GM19023 (cell line): ENCODE measurements around the gene RBFOX2.

Experiments used
- ATAC-seq: cut with Tn5 transposase; IDR thresholded peaks from one replicate; pipeline ENCODE4 v1.9.1; 2021; ENCODE audit warnings: mild to moderate bottlenecking, moderate library complexity; ENCODE audit not compliant: unreplicated experiment

Gene RBFOX2

DNA sequence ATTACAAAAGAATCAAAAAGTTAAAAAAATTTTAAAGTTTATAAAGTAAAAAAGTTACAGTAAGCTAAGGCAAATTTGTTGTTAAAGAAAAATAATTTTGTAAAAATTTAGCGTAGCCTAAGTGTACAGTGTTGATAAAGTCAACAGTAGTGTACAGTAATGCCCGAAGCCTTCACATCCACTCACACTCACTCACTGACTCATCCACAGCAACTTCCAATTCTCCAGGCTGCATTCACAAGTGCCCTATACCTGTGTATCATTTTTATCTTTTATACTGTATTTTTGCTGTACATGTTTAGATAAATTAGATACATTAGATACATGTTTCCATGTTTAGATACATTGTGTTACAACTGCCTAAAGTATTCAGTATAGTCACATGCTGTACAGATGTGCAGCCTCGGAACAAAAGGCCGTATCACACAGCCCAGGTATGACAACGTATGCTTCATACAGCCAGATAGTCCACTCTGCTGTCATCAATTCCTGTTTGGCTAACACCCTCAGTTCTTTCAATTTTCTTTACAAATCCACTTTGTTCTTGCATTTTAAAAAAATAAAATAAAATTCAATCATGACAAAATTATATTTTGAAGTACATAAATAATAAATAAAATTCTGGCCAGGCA is 80.7 kb downstream of the RBFOX2 start:
- ATAC-seq = no peak

DNA sequence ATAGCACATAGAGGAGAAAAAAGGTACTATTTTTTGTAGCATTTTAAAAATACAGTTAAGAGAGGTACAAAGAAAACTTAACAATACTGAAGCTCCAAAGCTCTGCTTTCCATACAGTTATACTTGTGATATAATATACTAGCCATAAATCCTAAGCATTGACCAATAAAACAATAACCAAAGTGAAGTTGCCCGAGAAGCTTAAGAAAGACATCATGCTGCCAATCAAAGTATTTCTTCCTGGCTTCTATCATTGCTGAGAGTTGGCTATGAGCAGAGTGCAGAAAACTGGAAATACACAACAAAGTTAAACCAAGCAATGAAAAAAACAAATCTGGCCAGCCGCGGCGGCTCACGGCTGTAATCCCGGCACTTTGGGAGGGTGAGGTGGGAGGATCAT is 84.2 kb downstream of the RBFOX2 start:
- ATAC-seq = no peak

DNA sequence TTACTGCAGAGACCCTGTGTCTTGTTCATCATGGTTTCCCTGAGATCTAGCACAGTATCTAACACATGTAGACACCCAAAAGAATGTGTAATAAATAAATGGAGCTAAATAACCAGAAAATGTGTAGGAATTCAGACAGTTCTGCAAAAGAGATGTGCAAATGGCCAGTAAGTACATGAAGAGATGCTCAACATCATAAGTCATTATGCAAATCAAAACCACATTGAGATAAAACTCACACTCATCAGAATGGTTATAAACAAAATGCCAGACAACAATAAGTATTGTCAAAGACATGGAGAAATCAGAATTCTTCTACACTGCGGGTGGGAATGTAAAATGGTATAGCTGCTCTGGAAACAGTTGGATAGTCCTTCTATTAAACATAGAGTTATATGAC is 88.5 kb downstream of the RBFOX2 start:
- no peak for ATAC-seq

DNA sequence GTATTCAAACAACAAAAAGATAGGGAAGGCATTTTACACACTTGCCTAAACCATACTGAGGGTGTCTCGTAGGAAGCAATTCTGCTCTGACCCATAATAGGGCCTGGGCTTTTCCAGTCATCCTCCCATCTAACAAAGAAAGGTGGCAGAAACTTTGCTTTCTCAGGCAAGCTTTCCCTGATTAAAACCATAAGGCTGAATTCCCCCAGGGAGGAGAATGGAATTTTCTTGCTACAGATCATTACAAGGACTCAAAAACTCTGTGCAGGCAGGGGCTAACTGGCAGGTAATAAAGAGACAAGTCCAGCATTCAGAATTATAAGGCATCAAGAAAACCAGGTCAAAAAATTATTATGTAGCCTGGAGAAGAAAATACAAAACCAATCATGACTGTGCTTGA is 90.4 kb downstream of the RBFOX2 start:
- no peak for ATAC-seq

DNA sequence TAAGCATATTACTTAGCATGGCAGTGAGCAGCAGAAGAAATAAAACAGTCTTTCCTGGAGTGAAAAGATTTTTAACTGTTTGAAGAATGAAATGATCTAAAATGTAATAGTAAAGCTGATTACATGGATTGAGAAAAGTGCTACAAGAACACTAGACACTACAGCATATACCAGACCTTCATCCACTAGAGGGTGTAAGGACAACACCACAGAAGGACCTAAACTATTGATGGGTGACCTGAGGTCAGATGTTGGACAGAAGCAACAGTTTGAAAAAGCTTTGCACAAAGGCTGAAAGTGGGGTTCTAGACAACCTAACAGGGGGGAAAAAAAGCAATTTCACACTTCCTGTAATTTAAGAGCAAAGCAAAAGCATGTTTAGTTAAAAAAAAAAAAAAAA is 97.7 kb downstream of the RBFOX2 start:
- ATAC-seq = no peak

DNA sequence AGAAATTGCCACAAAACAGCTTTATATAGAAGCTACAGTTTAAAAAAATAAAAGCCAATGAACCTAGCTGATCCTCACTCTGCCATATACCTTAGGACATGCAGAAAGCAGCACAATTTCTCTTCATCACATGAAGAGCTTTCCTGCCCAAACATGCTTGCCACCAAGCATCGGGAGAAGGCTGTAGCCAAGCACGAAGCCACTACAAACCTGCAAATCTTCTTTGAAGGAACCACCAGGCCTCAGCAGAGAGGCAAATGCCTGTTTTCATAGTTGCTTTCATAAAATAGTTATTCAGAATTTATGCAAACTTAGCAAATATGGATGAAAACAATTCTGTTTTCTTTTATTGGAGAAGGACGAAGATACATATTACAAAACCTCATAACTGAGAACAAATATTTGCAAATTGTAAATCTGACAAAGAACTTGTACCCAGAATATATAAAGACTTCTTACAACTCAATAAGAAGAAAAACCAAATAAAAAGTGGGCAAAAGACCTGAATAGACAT is 100.3 kb downstream of the RBFOX2 start:
- no peak for ATAC-seq

DNA sequence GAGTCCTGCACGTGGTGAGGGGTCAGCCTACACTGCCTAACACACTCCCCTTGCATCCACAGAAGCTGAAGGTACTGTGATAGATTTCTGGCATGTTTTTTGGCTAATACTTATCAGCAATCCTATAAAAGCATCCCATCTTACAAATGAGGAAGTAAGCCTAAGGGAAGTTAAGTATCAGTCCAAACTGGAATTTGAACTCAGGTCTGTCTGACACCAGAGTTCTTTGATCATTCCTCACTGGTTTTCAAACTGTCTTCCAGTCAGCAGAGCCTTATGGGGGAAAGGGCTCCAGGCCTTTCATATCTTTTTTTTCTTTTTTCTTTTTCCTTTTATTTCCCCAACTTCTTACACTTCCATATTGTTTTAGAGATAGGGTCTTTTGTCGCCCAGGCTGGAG is 105.6 kb downstream of the RBFOX2 start:
- no peak for ATAC-seq

DNA sequence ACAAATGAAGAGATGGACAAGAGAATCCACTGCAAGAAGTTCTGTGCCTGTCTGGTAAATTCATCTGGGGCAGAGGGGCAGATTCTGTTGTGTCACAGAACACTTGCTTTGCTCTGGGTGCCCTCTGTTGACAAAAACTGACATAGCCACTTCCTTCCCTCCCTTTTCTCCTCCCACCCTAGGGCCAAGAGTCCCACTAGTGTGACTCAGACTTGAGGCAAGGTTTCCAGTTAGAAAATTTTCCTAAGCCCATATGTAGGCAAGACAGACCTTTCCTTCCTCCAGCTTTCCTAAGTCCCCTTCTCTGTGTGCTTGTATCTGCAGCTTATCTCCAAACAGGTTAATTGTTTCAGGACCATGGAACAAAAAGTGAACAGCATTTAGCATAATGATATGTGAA is 106.8 kb downstream of the RBFOX2 start:
- no peak for ATAC-seq

DNA sequence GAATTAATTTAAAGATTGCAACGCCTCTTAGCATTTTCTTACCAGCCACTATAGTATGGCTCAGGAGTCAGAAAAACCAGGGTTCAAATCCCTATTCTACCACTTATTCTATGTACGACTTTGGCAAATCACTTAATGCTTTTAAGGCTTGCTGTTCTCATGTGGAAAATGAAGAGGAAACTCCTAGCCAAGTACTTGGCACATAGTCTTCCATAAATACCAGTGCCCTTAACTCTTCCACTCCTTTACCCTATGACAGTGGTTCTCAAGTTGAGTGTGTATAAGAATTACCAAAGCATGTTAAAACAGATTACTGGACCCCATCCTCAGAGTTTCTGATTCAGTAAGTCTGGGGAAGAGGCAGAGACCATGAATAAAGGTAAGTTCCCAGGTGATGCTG is 107.6 kb downstream of the RBFOX2 start:
- no peak for ATAC-seq

DNA sequence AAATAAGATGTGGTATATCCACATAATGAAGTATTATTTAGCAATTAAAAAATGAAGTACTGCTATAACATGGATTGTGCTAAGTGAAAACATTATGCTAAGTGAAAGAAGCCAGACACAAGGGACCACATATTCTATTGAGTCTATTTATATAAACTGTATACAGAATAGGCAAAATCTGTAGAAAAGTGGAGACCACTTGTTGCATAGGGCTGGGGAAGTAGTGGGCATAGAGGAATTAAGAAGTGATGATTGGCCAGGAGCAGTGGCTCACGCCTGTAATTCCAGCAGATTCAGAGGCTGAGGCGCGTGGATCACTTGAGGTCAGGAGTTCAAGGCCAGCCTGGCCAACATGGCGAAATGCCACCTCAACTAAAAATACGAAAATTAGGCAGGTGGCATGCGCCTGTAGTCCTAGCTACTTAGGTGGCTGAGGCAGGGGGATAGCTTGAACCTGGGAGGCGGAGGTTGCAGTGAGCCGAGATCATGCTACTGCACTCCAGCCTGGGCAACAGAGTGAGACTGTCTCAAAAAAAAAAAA is 109.6 kb downstream of the RBFOX2 start:
- ATAC-seq = no peak

DNA sequence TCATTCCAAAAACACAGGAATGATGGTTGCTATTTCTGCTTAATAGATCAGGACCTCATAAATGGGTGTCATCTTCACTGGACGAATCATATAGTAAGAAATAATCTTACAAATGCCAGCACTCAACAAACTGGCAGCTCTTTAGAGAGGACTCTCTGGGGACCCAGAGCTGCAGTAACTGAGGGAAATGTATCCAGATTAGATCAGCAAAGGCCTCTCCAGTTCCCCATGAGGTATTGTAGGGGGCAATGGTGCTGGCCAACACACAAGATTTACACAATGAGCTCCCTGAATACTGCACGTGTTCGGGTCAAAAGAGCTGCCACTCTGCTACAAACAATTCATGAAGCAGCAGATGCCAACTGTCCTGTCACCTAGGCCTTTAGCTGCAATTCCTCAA is 110.2 kb downstream of the RBFOX2 start:
- ATAC-seq = no peak

DNA sequence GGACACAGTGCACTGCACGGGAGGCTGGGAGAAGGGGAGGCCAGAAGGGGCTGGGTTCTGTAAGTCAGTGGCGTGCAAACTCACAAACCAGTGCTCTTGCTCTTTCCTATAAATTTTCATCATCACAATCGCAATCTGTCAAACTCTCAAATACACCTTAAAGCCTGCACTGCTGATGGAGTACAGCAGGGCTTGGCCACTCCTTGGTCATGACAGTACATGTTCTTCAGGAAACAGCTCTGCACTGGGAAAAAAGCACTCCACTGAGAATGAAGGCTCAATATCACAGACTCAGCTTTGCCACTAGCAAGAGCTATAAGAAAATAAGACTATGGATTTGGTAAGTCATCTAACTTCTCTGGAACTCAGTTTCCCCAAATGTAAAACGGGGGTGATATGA is 111.0 kb downstream of the RBFOX2 start:
- ATAC-seq = no peak

DNA sequence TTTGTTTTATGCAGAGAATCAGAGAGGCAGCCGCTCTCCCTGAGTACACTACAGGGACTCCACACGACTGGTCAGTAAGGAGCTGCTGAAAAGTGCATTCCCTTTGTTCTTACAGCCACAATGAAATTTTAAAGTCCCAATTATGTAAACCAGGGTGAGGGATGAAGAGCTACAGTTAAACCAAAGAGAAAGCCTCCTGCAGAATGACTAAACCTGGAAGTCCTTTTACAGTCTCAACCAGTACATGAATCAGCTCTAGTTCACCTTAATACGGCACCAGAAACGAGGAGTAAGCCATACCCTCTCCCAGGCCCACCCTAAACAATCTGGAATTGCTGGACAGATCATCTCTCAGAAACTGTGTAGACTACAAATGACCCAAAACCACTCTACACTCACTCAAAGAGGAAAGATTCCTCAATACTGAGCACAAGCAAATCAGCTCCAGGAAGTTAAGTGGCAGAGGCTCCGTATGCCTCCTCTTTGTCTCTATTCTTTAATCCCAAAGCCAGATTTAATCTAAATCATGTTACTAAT is 113.1 kb downstream of the RBFOX2 start:
- no peak for ATAC-seq

DNA sequence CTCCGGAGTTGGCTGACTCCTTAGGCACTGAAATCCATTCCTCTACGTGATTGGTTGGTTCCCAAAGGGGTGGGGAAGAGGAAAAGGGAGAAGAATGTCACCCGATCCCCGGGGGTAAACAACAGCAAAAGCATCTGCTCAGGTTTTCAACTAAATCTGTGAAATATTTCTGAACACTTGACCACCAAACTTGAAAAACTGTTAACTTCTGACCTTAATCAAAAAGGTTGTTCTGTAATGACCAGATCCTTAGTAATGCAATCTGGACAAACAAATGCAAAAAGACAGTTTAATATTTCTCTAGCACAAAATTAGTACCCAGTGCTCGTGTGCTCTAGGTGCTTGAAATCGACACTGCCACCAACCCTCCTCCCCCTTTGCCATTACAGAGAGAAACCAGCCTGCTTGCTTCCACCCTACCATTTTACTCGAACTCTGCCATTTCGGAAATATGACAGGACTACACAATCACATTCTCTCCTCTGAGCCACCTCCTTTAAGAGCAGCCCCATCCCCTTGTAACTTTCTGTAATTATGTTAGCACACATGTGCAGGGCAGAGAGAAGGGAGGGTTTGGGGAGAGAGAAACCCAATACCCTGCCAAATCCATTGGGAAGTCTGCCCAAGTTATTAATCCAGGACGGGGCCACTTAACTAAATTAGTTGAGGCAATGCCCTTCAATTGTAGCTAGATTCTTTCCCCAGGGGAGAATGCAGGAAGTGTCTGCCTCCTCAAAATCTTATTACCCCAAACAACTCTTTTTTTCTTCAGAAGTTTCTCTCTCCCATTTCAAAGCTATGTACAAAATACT is 113.8 kb downstream of the RBFOX2 start:
- no peak for ATAC-seq

DNA sequence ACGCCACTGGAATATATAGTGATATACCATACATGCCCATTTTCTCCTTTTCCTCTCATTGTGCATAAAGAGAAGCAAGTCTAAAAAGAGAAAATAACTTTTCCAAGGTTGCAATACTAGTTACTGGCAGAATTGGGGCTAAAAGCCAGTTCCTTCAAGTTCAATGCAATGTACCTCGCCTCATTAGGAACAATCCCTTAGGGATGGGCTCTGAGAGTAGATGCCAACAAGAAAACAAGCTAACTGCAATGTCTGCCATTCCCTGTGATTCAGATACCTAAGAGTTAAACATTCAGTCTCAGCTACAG is 114.3 kb downstream of the RBFOX2 start:
- ATAC-seq = no peak

DNA sequence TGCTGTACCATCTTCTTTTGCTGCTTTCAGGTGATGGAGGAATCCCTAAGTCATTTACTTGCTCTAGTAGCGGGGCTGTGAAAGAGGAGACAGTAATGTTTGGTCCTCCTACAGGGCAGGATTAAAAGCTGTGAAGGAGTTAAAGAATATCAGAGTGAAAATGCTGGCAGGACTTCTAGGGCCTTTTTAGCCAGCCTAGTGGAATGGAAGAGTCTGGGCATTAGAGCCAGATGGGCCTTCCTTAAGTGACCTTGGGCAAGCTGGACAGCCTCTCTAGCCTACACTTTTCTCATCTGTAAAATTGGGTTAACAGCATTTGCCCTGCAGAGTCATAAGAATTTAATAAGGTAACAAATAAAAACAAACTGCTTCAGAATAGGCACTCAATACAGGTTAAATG is 114.7 kb downstream of the RBFOX2 start:
- ATAC-seq = no peak

DNA sequence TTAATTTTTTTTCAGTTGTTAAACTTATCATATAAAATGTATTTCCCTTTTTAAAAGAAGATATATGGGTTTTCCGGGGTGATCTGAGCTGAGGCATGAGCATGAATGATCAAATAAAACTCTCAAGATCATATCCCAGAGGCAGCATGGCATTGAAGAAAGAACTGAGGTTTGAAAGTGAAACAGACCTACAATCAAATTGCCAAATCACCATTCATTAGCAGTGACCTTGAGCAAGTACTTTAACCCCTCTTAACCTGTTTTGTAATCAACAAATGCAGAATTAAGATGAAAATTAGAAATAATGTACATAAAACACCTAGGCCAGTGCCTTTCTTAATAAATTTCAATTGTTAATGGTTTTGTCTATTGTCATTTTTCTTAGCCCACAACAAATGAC is 116.0 kb downstream of the RBFOX2 start:
- no peak for ATAC-seq

DNA sequence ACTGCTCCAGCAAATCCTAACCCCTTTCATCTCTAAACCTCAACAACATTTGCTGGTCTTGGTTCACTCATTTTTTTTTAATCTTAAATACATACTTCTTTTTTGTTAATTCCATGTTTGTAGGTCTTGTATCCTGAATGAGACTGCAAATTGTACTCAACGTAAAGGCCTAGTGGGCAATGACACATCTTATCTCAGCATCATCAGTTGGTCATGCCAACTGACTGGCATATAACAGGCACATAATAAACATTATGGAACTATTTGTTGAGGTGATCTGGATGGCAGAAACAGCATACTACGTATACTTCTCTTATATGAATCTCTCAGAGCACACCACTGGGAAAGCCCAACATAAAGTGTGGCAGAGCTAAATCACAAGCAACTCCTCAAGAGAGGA is 116.7 kb downstream of the RBFOX2 start:
- no peak for ATAC-seq

DNA sequence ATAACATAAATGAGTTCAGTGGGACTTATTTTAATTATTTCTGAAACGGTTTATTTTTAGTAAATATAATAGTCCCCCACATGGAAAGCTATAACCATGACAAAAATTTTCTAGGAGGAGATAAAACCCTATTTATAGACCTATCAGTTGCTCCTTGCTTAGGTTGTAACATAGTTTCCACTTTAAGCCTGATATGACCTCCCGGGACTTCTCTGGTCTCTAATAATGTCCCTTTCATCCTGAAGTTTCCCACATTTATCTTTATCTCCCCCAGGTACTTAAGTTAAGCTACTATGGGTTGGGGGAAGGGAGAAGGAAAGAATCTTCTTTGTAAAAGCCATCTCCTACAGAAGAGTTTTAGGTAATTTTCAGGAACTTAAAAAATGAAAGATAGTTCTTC is 117.7 kb downstream of the RBFOX2 start:
- no peak for ATAC-seq

DNA sequence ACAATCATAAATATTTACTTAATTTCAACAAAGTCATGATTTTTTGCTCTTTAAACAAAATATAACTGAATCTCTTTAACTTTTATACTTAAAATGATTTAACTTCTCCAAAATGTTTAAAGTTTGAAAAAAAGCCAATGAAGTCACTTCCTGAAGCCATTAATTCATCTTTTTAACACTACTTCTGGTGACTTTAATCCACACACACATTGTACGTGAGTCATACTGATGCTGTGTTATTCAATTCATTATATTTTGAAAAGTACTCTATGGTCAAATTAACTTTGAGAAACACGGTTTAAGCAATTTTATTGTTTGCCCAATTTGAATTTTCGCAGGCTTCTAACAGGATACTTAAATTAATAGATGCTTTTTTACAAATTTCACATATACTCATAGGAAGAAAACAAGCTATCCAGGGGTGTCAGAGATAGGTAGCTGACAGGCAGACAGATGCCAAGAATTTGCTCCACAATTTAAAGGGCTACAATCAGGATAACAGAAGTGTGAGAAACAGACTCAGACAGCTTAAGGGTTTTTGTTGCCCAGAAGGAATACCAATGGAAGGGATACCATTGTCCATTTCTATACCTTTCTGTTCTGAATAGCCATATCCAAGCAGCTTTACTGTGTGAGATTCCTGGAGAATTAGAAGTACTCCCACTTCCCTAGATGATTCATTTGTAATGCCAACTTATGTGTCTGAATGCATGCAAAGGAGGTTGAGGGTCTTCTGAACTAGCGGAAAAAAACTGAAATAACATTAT is 118.4 kb downstream of the RBFOX2 start:
- ATAC-seq = no peak

DNA sequence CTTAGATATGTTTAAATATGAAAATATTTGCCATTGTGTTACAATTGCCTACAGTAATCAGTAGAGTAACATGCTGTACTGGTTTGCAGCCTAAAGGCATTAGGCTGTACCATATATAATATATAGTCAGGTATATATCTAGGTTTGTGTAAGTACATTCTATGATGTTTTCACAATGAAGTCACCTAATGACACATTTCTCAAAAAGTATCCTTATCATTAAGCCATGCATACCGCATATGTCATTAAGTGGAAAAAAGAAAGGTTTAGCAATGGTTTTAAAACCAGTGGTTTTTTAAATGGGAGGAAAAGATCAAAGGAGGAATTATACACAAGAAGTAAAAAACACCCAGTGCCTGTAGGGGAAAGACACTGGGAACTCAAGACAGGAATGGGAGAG is 122.7 kb downstream of the RBFOX2 start:
- ATAC-seq = no peak
